ENCODE data around the gene NCAM1. TPM values are rescaled to one million over a fixed set of nuclear protein-coding genes. Genes with fewer than 3 reads are reported as not detected.

Gene NCAM1
- polyA plus RNA-seq, 2 of the 4 experiments (the other 2 are of a cell fraction) = 0.01 to 0.12 TPM

GRCh38 chr11:113286509-113287497 is 325.6 kb downstream of the NCAM1 start:
- Histone ChIP-seq H3K4me2 (no peak overlapping the region), H3K4me1 (no peaks in the 10 kb centered on the region), H3K9me3 (no peaks in the 10 kb centered on the region), H3K4me3 (no peak overlapping the region), H3K27ac (no peak overlapping the region)
- no peak for ATAC-seq
- CTCF ChIA-PET = interaction anchor here (4.4 kb wide), 1 partner anchor 698 kb away, joined by 44 read pairs; no protein-coding TSS in a partner anchor
- POLR2A ChIA-PET = no interaction called here
- no peak for DNase-seq (ENCODE audit: low read depth in 1 of 2, low spot score in 1 of 2)
- WGBS (ENCODE audit: missing lambda C conversion rate) = 25% methylated on average over 8 of the region's 11 CpGs
- no peak for FAIRE-seq
- no peak for TF ChIP-seq HEYL (CRISPR knock-in tag; IDR thresholded peaks at IDR 0.05)
- TF ChIP-seq BHLHE40 (IDR thresholded peaks at IDR 0.05; ENCODE audit: low read depth, low read length) = no peak
- no peak for TF ChIP-seq ELK1 (IDR thresholded peaks at IDR 0.05; ENCODE audit: low read depth, low read length)
- TF ChIP-seq HOXB13 (CRISPR knock-in tag; IDR thresholded peaks at IDR 0.05; ENCODE audit: low read depth) = no peak
- TF ChIP-seq MYC (IDR thresholded peaks at IDR 0.05; ENCODE audit: borderline replicate concordance, low read length) = no peak
- TF ChIP-seq HOXB5 (CRISPR knock-in tag; IDR thresholded peaks at IDR 0.05) = no peak
- no peak for TF ChIP-seq MAFK (IDR thresholded peaks at IDR 0.05; ENCODE audit: partially characterized antibody)
- TF ChIP-seq TP53 (CRISPR knock-in tag; IDR thresholded peaks at IDR 0.05) = no peak
- no peak for TF ChIP-seq USF2 (IDR thresholded peaks at IDR 0.05)
- TF ChIP-seq NFE2L2 (conservative IDR thresholded peaks at IDR 0.05; ENCODE audit: low read length) = no peak
- no peak for TF ChIP-seq RAD21 (conservative IDR thresholded peaks at IDR 0.05 in 1 of 2, IDR thresholded peaks at IDR 0.05 in 1 of 2)
- no peak for TF ChIP-seq RCOR1 (IDR thresholded peaks at IDR 0.05; ENCODE audit: low read depth, low read length)
- TF ChIP-seq CHD4 (IDR thresholded peaks at IDR 0.05; ENCODE audit: borderline replicate concordance) = no peak
- no peak for TF ChIP-seq NPAS2 (CRISPR knock-in tag; IDR thresholded peaks at IDR 0.05; ENCODE audit: borderline replicate concordance)
- no peak for TF ChIP-seq POLR2A (IDR thresholded peaks at IDR 0.05; ENCODE audit: low read length)
- no peak for TF ChIP-seq SREBF2 (IDR thresholded peaks at IDR 0.05)
- TF ChIP-seq ATOH8 (CRISPR knock-in tag; IDR thresholded peaks at IDR 0.05; ENCODE audit: low read depth) = no peak
- no peak for TF ChIP-seq MAZ (IDR thresholded peaks at IDR 0.05; ENCODE audit: borderline replicate concordance, low read depth, low read length)
- TF ChIP-seq HMGXB4 (CRISPR knock-in tag; IDR thresholded peaks at IDR 0.05; ENCODE audit: borderline replicate concordance) = no peak
- no peak for TF ChIP-seq TFCP2L1 (CRISPR knock-in tag; IDR thresholded peaks at IDR 0.05)

- no peak for FAIRE-seq
- DNase-seq (ENCODE audit: low read depth in 1 of 2, low spot score in 1 of 2) = no peak
- WGBS (ENCODE audit: missing lambda C conversion rate) = 12% methylated on average over 3 of the region's 3 CpGs
- Histone ChIP-seq H3K4me3 (no peak overlapping the region), H3K4me2 (no peak overlapping the region), H3K9me3 (no peaks in the 10 kb centered on the region), H3K27ac (no peak overlapping the region), H3K4me1 (no peaks in the 10 kb centered on the region)
- ChIA-PET POLR2A (no interaction called here), CTCF (interaction anchor here (2.8 to 4.4 kb wide), 2 partner anchors 699 to 1068 kb away, joined by 13 to 44 read pairs; no protein-coding TSS in a partner anchor)
- no peak for ATAC-seq
- TF ChIP-seq MYC (IDR thresholded peaks at IDR 0.05; ENCODE audit: borderline replicate concordance, low read length) (no peak), EP300 (IDR thresholded peaks at IDR 0.05) (no peak), CBX2 (IDR thresholded peaks at IDR 0.05; ENCODE audit: borderline replicate concordance, low read depth) (no peak), TP53 (CRISPR knock-in tag; IDR thresholded peaks at IDR 0.05) (no peak), CTCF (IDR thresholded peaks at IDR 0.05) (no peak), HMGXB4 (CRISPR knock-in tag; IDR thresholded peaks at IDR 0.05; ENCODE audit: borderline replicate concordance) (no peak), MAFK (IDR thresholded peaks at IDR 0.05; ENCODE audit: partially characterized antibody) (no peak), JUNB (IDR thresholded peaks at IDR 0.05) (no peak), ESRRA (IDR thresholded peaks at IDR 0.05; ENCODE audit: borderline replicate concordance, low read length) (no peak), BCL3 (IDR thresholded peaks at IDR 0.05) (no peak)
Observed at GRCh38 chr11:113287801-113288200, 326.6 kb downstream of the NCAM1 start.

Data from A549 (cell line).